A549 (cell line): ENCODE results near the gene TESMIN.

Source experiments
- CTCF ChIP-seq: fragments of >200 bp; sonication (Bioruptor Twin); formaldehyde crosslinking; IDR thresholded peaks from 3 replicates; pipeline ENCODE4 v1.5.1; 2016
- JUNB ChIP-seq: fragments of >200 bp; sonication (Bioruptor Twin); formaldehyde crosslinking; IDR thresholded peaks from 2 replicates; pipeline ENCODE4 v1.6.1; 2016
- POLR2A ChIP-seq: IDR thresholded peaks from 2 replicates; pipeline ENCODE4 v1.6.1; 2012; ENCODE audit warnings: mild to moderate bottlenecking, low read length
- RCOR1 ChIP-seq: fragments of 150-350 bp; IDR thresholded peaks from 2 replicates; pipeline ENCODE4 v1.6.1; 2014; ENCODE audit warnings: antibody characterized with exemption, low read length, low read depth
- USF2 ChIP-seq: fragments of 450-650 bp; IDR thresholded peaks from 2 replicates; pipeline ENCODE4 v1.6.1; 2014; ENCODE audit warnings: antibody characterized with exemption

DNA sequence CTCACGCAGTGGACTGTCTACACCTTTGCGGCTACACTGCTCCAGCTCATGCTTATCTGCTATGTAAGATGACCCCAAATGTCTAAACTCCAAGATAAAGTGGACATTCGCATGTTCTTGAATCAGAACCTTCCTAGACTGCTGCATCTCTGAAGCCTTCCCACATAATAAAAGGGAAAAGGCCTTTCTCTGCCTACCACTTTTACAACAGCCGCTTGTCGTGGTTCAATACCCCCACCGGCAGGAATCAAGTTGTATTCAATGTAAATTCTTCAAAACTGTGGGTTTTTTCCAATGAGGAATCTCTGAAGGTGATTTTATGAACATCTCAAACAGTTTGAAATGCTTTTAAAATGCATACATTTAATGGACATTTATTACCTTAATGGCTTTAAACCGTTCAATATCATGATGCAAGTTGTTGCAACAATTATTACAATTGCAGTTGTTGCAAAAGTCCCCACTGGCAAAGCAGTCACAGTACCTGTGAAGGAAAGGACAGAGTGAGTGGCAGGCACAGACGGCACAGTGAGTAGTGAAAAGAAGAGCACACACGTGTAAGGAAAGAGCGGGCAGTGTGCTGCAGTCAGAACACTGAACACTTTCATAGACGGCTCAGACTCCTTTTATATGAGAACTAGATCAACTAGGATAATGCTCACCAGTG, 35.7 kb downstream of the TESMIN start:
- TF ChIP-seq CTCF (no peak), USF2 (no peak), JUNB (no peak), POLR2A (no peak), RCOR1 (no peak)
